ENCODE results near the gene CXCL13.
"Not testable (repeated sequence)": the region's sequence is repeated elsewhere in the genome, so short reads cannot be mapped to it uniquely, and the experiment has no call there.

CXCL13 gene

GRCh38 chr4:77631276-77631675 is 25.7 kb downstream of the CXCL13 start:
- Histone ChIP-seq H3K36me3 (ENCODE audit: control insufficient read depth, insufficient read depth, low read length) (no peaks in the 10 kb centered on the region), H3K4me1 (ENCODE audit: control insufficient read depth, insufficient read depth, low read length, poor library complexity, severe bottlenecking) (no peaks in the 10 kb centered on the region), H3K9me3 (ENCODE audit: control insufficient read depth, low read length) (no peaks in the 10 kb centered on the region), H3K4me3 (ENCODE audit: extremely low read depth, insufficient read depth, low read length, poor library complexity, severe bottlenecking) (no peak overlapping the region), H3K27ac (ENCODE audit: low read depth, low read length, severe bottlenecking) (no peak overlapping the region)
- WGBS, 2 experiments (ENCODE audit: insufficient coverage in 2 of 2) = 91 to 100% methylated on average over 1 of the region's 1 CpG

DNA sequence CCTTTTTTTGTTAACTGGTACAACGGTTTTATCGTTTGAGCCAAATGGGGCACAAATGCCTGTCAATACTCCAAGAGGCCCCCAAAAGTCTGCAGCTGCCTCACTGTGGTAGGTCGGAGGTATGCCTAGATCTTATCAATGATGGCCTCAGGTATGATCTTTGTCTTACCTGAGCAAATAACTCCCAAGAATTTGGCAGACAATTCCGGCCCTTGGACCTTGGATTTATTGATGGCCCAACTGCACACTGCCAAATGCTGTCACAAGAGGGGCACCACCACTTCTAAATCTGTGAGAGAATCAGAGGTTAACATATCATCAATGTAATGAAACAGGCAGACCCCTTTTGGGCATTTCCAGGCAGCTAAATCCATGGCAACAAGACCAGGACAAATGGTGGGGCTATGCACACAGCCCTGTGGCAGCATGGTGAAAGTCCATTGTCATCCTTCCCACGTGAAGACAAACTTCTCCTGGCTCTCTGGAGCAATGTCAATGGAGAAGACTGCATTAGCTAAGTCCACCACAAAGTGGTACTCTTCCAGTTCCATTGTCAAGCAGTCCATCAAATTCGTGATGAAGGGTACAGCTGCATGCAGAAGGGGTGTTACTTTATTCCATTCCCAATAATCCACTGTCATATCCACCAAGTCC is 28.6 kb downstream of the CXCL13 start:
- 92 to 98% methylated on average over 4 to 5 of the region's 6 CpGs for WGBS, 2 experiments (ENCODE audit: insufficient coverage in 2 of 2)
- Histone ChIP-seq H3K4me3 (ENCODE audit: extremely low read depth, insufficient read depth, low read length, poor library complexity, severe bottlenecking) (no peak overlapping the region), H3K36me3 (ENCODE audit: control insufficient read depth, insufficient read depth, low read length) (no peaks in the 10 kb centered on the region), H3K9me3 (ENCODE audit: control insufficient read depth, low read length) (peaks cover 6% of the 10 kb centered on the region), H3K27ac (ENCODE audit: low read depth, low read length, severe bottlenecking) (no peak overlapping the region), H3K4me1 (ENCODE audit: control insufficient read depth, insufficient read depth, low read length, poor library complexity, severe bottlenecking) (no peaks in the 10 kb centered on the region)

DNA sequence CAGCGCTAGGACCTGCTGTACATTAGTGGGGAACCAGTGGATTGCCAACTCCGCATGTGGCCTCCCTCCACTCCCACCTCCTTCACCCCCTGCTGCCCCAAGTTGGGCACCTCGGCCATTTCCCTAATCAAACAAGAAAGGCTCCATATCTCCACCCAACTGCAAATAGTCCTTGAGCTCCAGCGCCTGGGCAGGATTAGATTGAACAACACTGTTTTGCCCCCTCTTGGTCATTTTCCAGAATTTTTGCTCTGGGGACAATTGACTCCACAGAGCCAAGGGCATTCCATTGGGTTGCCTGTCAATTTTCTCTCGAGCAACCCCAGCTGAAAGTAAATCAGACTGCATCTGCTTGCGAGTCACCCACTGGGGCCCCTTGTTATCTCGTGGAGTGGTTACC is 29.6 kb downstream of the CXCL13 start:
- Histone ChIP-seq H3K9me3 (ENCODE audit: control insufficient read depth, low read length) (peaks cover 6% of the 10 kb centered on the region), H3K4me3 (ENCODE audit: extremely low read depth, insufficient read depth, low read length, poor library complexity, severe bottlenecking) (no peak overlapping the region), H3K36me3 (ENCODE audit: control insufficient read depth, insufficient read depth, low read length) (no peaks in the 10 kb centered on the region), H3K27ac (ENCODE audit: low read depth, low read length, severe bottlenecking) (no peak overlapping the region), H3K4me1 (ENCODE audit: control insufficient read depth, insufficient read depth, low read length, poor library complexity, severe bottlenecking) (no peaks in the 10 kb centered on the region)
- WGBS, 2 experiments (ENCODE audit: insufficient coverage in 2 of 2) = 92 to 94% methylated on average over 5 to 6 of the region's 7 CpGs

DNA sequence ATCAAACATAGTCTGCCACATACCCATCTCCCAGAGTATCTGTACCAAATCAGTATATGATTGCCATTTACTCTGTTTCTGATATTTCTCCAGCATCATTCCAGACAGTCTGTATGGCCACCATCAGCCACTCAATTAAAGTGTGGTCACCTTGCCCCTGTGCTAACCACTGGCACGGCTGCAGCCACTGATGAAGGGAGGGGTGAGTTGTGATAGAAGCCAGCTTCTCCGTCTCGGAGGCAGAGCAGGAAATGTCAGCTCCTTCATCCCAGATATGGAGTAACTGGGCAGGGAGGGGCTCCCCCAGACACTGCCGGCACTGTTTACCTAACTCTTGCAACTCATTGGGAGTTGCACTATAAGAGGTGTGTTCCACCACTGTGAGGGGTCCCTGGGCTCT is 30.3 kb downstream of the CXCL13 start:
- Histone ChIP-seq H3K4me3 (ENCODE audit: extremely low read depth, insufficient read depth, low read length, poor library complexity, severe bottlenecking) (no peak overlapping the region), H3K9me3 (ENCODE audit: control insufficient read depth, low read length) (peaks cover 6% of the 10 kb centered on the region), H3K36me3 (ENCODE audit: control insufficient read depth, insufficient read depth, low read length) (no peaks in the 10 kb centered on the region), H3K4me1 (ENCODE audit: control insufficient read depth, insufficient read depth, low read length, poor library complexity, severe bottlenecking) (no peaks in the 10 kb centered on the region), H3K27ac (ENCODE audit: low read depth, low read length, severe bottlenecking) (no peak overlapping the region)
- WGBS, 2 experiments (ENCODE audit: insufficient coverage in 2 of 2) = 93 to 100% methylated on average over 1 to 3 of the region's 4 CpGs

DNA sequence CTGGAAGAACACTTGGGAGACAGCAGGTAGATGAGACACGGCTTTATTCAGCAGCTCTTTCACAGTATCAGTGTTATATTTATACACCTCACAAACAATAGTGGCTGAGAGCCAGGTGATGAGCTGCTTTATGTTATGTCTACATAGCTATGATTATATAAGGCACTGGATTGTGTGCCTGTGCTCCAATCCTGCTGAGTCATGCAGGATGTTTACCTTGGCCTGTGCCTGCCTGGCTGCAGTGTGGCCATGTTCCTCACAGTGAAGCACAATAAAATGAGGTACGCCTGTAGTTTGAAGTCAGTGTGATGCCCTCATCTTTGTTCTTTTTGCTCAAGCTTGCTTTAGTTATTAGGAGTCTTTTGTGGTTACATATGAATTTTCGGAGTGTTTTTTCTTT is 31.3 kb downstream of the CXCL13 start:
- Histone ChIP-seq H3K4me3 (ENCODE audit: extremely low read depth, insufficient read depth, low read length, poor library complexity, severe bottlenecking) (no peak overlapping the region), H3K36me3 (ENCODE audit: control insufficient read depth, insufficient read depth, low read length) (no peaks in the 10 kb centered on the region), H3K27ac (ENCODE audit: low read depth, low read length, severe bottlenecking) (no peak overlapping the region), H3K4me1 (ENCODE audit: control insufficient read depth, insufficient read depth, low read length, poor library complexity, severe bottlenecking) (no peaks in the 10 kb centered on the region), H3K9me3 (ENCODE audit: control insufficient read depth, low read length) (peaks cover 6% of the 10 kb centered on the region)
- 88 to 93% methylated on average over 1 of the region's 3 CpGs for WGBS, 2 experiments (ENCODE audit: insufficient coverage in 2 of 2)

GRCh38 chr4:77644069-77644468 is 38.4 kb downstream of the CXCL13 start:
- WGBS, 2 experiments (ENCODE audit: insufficient coverage in 2 of 2) = no CpG with 5 or more reads among the region's 1 CpG
- H3K4me3 ChIP-seq (ENCODE audit: extremely low read depth, insufficient read depth, low read length, poor library complexity, severe bottlenecking); H3K36me3 ChIP-seq (ENCODE audit: control insufficient read depth, insufficient read depth, low read length); H3K4me1 ChIP-seq (ENCODE audit: control insufficient read depth, insufficient read depth, low read length, poor library complexity, severe bottlenecking); H3K9me3 ChIP-seq (ENCODE audit: control insufficient read depth, low read length); H3K27ac ChIP-seq (ENCODE audit: low read depth, low read length, severe bottlenecking): not testable (repeated sequence)

DNA sequence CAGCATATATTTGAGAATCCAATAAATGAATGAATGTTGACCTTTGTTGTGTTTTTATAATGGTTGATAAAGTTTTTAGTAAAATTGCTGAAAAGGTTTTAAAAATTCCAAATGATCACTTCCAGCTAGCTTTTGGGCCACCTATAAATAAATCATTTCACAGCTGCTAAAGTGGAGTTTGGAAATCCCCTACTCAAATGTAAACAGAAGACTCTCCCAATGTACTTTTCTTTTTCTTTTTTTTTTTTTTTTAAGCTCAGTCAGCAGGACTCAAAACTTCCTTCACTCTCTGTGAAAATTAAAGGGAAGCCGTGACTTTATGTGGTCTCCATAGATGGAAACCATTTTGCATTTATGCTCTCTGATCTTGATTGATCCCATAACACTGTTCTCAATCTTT is 45.2 kb downstream of the CXCL13 start:
- Histone ChIP-seq H3K9me3 (ENCODE audit: control insufficient read depth, low read length) (peaks cover 5% of the 10 kb centered on the region), H3K4me3 (ENCODE audit: extremely low read depth, insufficient read depth, low read length, poor library complexity, severe bottlenecking) (no peak overlapping the region), H3K27ac (ENCODE audit: low read depth, low read length, severe bottlenecking) (no peak overlapping the region), H3K4me1 (ENCODE audit: control insufficient read depth, insufficient read depth, low read length, poor library complexity, severe bottlenecking) (peaks cover 2% of the 10 kb centered on the region), H3K36me3 (ENCODE audit: control insufficient read depth, insufficient read depth, low read length) (no peaks in the 10 kb centered on the region)
- WGBS, 2 experiments (ENCODE audit: insufficient coverage in 2 of 2) = no CpG with 5 or more reads among the region's 1 CpG

DNA sequence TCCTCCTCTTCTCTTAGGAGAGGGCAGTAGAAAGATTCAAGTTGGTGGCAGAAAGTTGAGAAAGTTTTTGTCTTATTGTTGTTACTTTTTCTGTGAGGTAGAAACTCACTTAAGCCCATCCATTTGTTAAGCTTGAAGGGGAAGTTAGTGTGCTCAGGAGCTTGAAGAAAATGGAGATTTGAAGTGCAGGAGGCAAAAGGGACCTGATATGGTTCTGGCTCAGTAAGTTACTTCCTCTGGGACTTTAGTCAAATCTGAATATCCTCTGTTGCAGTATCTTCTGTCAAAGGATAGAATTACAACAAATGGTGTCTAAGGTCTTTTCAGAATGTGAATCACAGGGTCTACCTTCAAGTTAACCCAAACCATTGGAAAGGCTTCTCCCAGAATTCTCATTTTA is 46.2 kb downstream of the CXCL13 start:
- peaks cover 3% of the 10 kb centered on the region for H3K9me3 ChIP-seq (ENCODE audit: control insufficient read depth, low read length)
- no peak overlapping the region for H3K27ac ChIP-seq (ENCODE audit: low read depth, low read length, severe bottlenecking)
- peaks cover 2% of the 10 kb centered on the region for H3K4me1 ChIP-seq (ENCODE audit: control insufficient read depth, insufficient read depth, low read length, poor library complexity, severe bottlenecking)
- no peaks in the 10 kb centered on the region for H3K36me3 ChIP-seq (ENCODE audit: control insufficient read depth, insufficient read depth, low read length)
- H3K4me3 ChIP-seq (ENCODE audit: extremely low read depth, insufficient read depth, low read length, poor library complexity, severe bottlenecking) = no peak overlapping the region

- 93 to 96% methylated on average over 3 to 5 of the region's 5 CpGs for WGBS, 2 experiments (ENCODE audit: insufficient coverage in 2 of 2)
- H3K36me3 ChIP-seq (ENCODE audit: control insufficient read depth, insufficient read depth, low read length) = no peaks in the 10 kb centered on the region
- no peak overlapping the region for H3K4me3 ChIP-seq (ENCODE audit: extremely low read depth, insufficient read depth, low read length, poor library complexity, severe bottlenecking)
- no peak overlapping the region for H3K27ac ChIP-seq (ENCODE audit: low read depth, low read length, severe bottlenecking)
- peaks cover 2% of the 10 kb centered on the region for H3K4me1 ChIP-seq (ENCODE audit: control insufficient read depth, insufficient read depth, low read length, poor library complexity, severe bottlenecking)
- H3K9me3 ChIP-seq (ENCODE audit: control insufficient read depth, low read length) = no peaks in the 10 kb centered on the region
These were observed 46.7 kb downstream of the CXCL13 start for GRCh38 chr4:77652237-77652897.

DNA sequence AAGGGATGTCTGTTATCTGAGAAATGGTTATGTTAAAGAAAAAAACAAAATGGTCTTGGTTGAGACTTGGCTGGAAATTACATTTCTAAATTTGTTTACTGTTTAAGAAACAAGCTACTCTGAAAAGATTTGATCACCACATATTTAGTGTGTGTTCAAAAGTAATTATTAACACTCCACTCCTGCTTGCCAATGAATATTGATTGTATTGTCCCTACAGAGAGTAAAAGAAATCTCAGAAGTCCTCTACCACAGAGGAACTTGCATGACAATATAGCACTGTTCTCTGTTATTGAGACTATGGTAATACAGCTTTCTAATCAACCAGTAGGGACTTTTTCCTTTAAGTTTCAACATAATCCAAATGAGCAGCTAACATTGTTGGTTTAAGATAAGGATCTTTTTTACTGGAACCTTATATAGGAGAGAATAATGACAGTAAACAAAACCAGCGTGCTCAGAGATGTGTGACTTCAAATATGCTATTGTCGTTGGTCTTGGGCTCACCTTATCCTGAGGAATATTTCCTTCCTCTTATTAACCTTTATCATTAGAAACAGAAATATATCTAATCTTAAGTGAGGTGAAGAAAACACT is 47.6 kb downstream of the CXCL13 start:
- Histone ChIP-seq H3K4me1 (ENCODE audit: control insufficient read depth, insufficient read depth, low read length, poor library complexity, severe bottlenecking) (peaks cover 2% of the 10 kb centered on the region), H3K9me3 (ENCODE audit: control insufficient read depth, low read length) (no peaks in the 10 kb centered on the region), H3K27ac (ENCODE audit: low read depth, low read length, severe bottlenecking) (no peak overlapping the region), H3K36me3 (ENCODE audit: control insufficient read depth, insufficient read depth, low read length) (no peaks in the 10 kb centered on the region), H3K4me3 (ENCODE audit: extremely low read depth, insufficient read depth, low read length, poor library complexity, severe bottlenecking) (no peak overlapping the region)
- no CpG with 5 or more reads among the region's 2 CpGs for WGBS, 2 experiments (ENCODE audit: insufficient coverage in 2 of 2)

- not testable (repeated sequence) for H3K36me3 ChIP-seq (ENCODE audit: control insufficient read depth, insufficient read depth, low read length); H3K4me3 ChIP-seq (ENCODE audit: extremely low read depth, insufficient read depth, low read length, poor library complexity, severe bottlenecking); H3K27ac ChIP-seq (ENCODE audit: low read depth, low read length, severe bottlenecking); H3K9me3 ChIP-seq (ENCODE audit: control insufficient read depth, low read length); H3K4me1 ChIP-seq (ENCODE audit: control insufficient read depth, insufficient read depth, low read length, poor library complexity, severe bottlenecking)
- WGBS, 2 experiments (ENCODE audit: insufficient coverage in 2 of 2) = 53% methylated on average over 2 of the region's 5 CpGs; no CpG with 5 or more reads in 1 of the 2 experiments
These were observed 54.7 kb downstream of the CXCL13 start for GRCh38 chr4:77660318-77660717.
